Urinary bladder (tissue), 2 donors: Measurements from ENCODE around the gene OR2AE1. TPM values are rescaled to one million over a fixed set of nuclear protein-coding genes. Genes with fewer than 3 reads are reported as not detected.

Experiments used
- polyA plus RNA-seq: library from polyadenylated mRNA; stranded (reverse); fragments of 200-250 nt; gene quantifications from one replicate; pipeline ENCODE4 v1.2.3, GENCODE V29; 2013
- small RNA-seq: library from RNA; depleted of rRNA; stranded (forward); fragments of <200 nt; gene quantifications from one replicate; pipeline ENCODE3, GENCODE V24; 2014
- total RNA-seq: library from RNA; depleted of rRNA; stranded (reverse); fragments of >200 nt; gene quantifications from one replicate; pipeline ENCODE4 v1.2.3, GENCODE V29; 2014
- donor health status: healthy.

OR2AE1 gene
- total and polyA plus RNA-seq, 2 donors, result 0.13 TPM; not detected in 1

Small RNA genes lying within 50 kb of the gene (small RNA-seq; reads per million reads assigned to genes)
- not detected for gene AC011904.1
- not detected for gene CYP3A52P

Other genes starting within 250 kb of the OR2AE1 start
- 29.9 TPM for gene CYP3A5, start 197.0 kb downstream of the OR2AE1 start, total RNA-seq
- 7.1 TPM for gene CYP3A5, start 197.0 kb downstream of the OR2AE1 start, polyA plus RNA-seq
- gene CYP3A7, start 141.8 kb downstream of the OR2AE1 start, total RNA-seq, result 0.21 TPM
- 0.06 TPM for gene CYP3A7, start 141.8 kb downstream of the OR2AE1 start, polyA plus RNA-seq
- not detected for gene CYP3A4, start 92.8 kb downstream of the OR2AE1 start, total RNA-seq
- 0.79 TPM for gene CYP3A4, start 92.8 kb downstream of the OR2AE1 start, polyA plus RNA-seq
- gene CYP3A43, start 49.0 kb downstream of the OR2AE1 start, total RNA-seq, result not detected
- gene CYP3A43, start 49.0 kb downstream of the OR2AE1 start, polyA plus RNA-seq, result not detected
- gene TRIM4, start 42.5 kb upstream of the OR2AE1 start, total RNA-seq, result 27.9 TPM
- gene TRIM4, start 42.5 kb upstream of the OR2AE1 start, polyA plus RNA-seq, result 30.2 TPM
- gene GJC3, start 52.6 kb upstream of the OR2AE1 start, total RNA-seq, result not detected
- gene GJC3, start 52.6 kb upstream of the OR2AE1 start, polyA plus RNA-seq, result 0.14 TPM
- gene AZGP1, start 99.0 kb upstream of the OR2AE1 start, total RNA-seq, result 1.9 TPM
- gene AZGP1, start 99.0 kb upstream of the OR2AE1 start, polyA plus RNA-seq, result 9.3 TPM
- 51.5 TPM for gene ZKSCAN1, start 138.6 kb upstream of the OR2AE1 start, total RNA-seq
- 14.3 TPM for gene ZKSCAN1, start 138.6 kb upstream of the OR2AE1 start, polyA plus RNA-seq
- 10.4 TPM for gene ZSCAN21, start 172.7 kb upstream of the OR2AE1 start, total RNA-seq
- 11.6 TPM for gene ZSCAN21, start 172.7 kb upstream of the OR2AE1 start, polyA plus RNA-seq
- gene ZNF3, start 204.7 kb upstream of the OR2AE1 start, total RNA-seq, result 38.3 TPM
- 17.4 TPM for gene ZNF3, start 204.7 kb upstream of the OR2AE1 start, polyA plus RNA-seq
- gene COPS6, start 211.9 kb upstream of the OR2AE1 start, total RNA-seq, result 36.1 TPM
- gene COPS6, start 211.9 kb upstream of the OR2AE1 start, polyA plus RNA-seq, result 160 TPM
- 44.6 TPM for gene MCM7, start 224.4 kb upstream of the OR2AE1 start, total RNA-seq
- 62.5 TPM for gene MCM7, start 224.4 kb upstream of the OR2AE1 start, polyA plus RNA-seq
- 13.9 TPM for gene AP4M1, start 224.6 kb upstream of the OR2AE1 start, total RNA-seq
- 23.9 TPM for gene AP4M1, start 224.6 kb upstream of the OR2AE1 start, polyA plus RNA-seq
- gene TAF6, start 242.3 kb upstream of the OR2AE1 start, total RNA-seq, result 20.6 TPM
- 55.4 TPM for gene TAF6, start 242.3 kb upstream of the OR2AE1 start, polyA plus RNA-seq
- 34.5 TPM for gene CNPY4, start 242.6 kb upstream of the OR2AE1 start, total RNA-seq
- 26.1 TPM for gene CNPY4, start 242.6 kb upstream of the OR2AE1 start, polyA plus RNA-seq
- 1.3 TPM for gene MBLAC1, start 249.9 kb upstream of the OR2AE1 start, total RNA-seq
- 4.7 TPM for gene MBLAC1, start 249.9 kb upstream of the OR2AE1 start, polyA plus RNA-seq